Caki2 (cell line): ENCODE measurements around the gene SLC36A2. TPM values are rescaled to one million over a fixed set of nuclear protein-coding genes. Genes with fewer than 3 reads are reported as not detected.
"Not testable (repeated sequence)": the region's sequence is repeated elsewhere in the genome, so short reads cannot be mapped to it uniquely, and the experiment has no call there.

Experiments
- DNase-seq: peaks from one replicate; pipeline ENCODE4 v3.0.0-alpha.2; 2015; ENCODE audit warnings: low read depth
- in situ Hi-C: cut with HindIII; loops from 2 replicates; pipeline ENCODE4 v1.10.0; 2016; ENCODE audit warnings: low sequenced_read_pairs, low pct_unique_long_range_greater_than_20kb, mixed read lengths
- total RNA-seq: library from RNA; depleted of rRNA; stranded (reverse); fragments of >200 nt; shearing (Covaris generic); gene quantifications from 2 replicates; pipeline ENCODE4 v1.2.3, GENCODE V29; 2014; ENCODE audit warnings: low replicate concordance; rRNA removed

SLC36A2 gene
- not detected in 2 replicates for total RNA-seq

GRCh38 chr5:151347369-151347768 is at the start of gene SLC36A2:
Gene SLC36A2, minus strand, starts transcription at chr5:151347559. Its CDS starts 99 bp downstream, at chr5:151347460.
- in situ Hi-C loops: no loop called here
- no peak for DNase-seq

GRCh38 chr5:151388960-151389359 is 41.6 kb upstream of the SLC36A2 start:
- no peak for DNase-seq
- in situ Hi-C loops: no loop called here

GRCh38 chr5:151384106-151384505 is 36.7 kb upstream of the SLC36A2 start:
- in situ Hi-C loops: no loop called here
- no peak for DNase-seq

- in situ Hi-C loops: no loop called here
- DNase-seq: no peak
Observed at GRCh38 chr5:151383011-151383410, 35.7 kb upstream of the SLC36A2 start.

- no peak for DNase-seq
- in situ Hi-C loops: no loop called here
Observed at GRCh38 chr5:151382576-151382975, 35.2 kb upstream of the SLC36A2 start.

GRCh38 chr5:151381899-151382298 is 34.5 kb upstream of the SLC36A2 start:
- DNase-seq: no peak
- in situ Hi-C loops: no loop called here

GRCh38 chr5:151378616-151379015 is 31.3 kb upstream of the SLC36A2 start:
- DNase-seq: no peak
- in situ Hi-C loops: no loop called here

- in situ Hi-C loops: no loop called here
- DNase-seq: no peak
Observed at GRCh38 chr5:151374539-151374938, 27.2 kb upstream of the SLC36A2 start.

- in situ Hi-C loops, DNase-seq: not testable (repeated sequence)
Observed at GRCh38 chr5:151367038-151367437, 19.7 kb upstream of the SLC36A2 start.

GRCh38 chr5:151363673-151364072 is 16.3 kb upstream of the SLC36A2 start:
- in situ Hi-C loops: no loop called here
- DNase-seq: no peak

GRCh38 chr5:151362970-151363369 is 15.6 kb upstream of the SLC36A2 start:
- in situ Hi-C loops: no loop called here
- DNase-seq: no peak

- in situ Hi-C loops: no loop called here
- DNase-seq: no peak
Observed at GRCh38 chr5:151359391-151359790, 12.0 kb upstream of the SLC36A2 start.

- in situ Hi-C loops: no loop called here
- no peak for DNase-seq
Observed at GRCh38 chr5:151357792-151358191, 10.4 kb upstream of the SLC36A2 start.

GRCh38 chr5:151357097-151357496 is 9.7 kb upstream of the SLC36A2 start:
- in situ Hi-C loops: no loop called here
- DNase-seq: no peak

GRCh38 chr5:151351671-151352070 is 4.3 kb upstream of the SLC36A2 start:
- in situ Hi-C loops: no loop called here
- DNase-seq: no peak

GRCh38 chr5:151348789-151349188 is 1.4 kb upstream of the SLC36A2 start:
- no peak for DNase-seq
- in situ Hi-C loops: no loop called here

GRCh38 chr5:151345808-151346478 is 1.4 kb downstream of the SLC36A2 start:
- no peak for DNase-seq
- in situ Hi-C loops: no loop called here

GRCh38 chr5:151345187-151345807 is 2.1 kb downstream of the SLC36A2 start:
- in situ Hi-C loops: no loop called here
- DNase-seq: no peak

GRCh38 chr5:151344088-151344487 is 3.3 kb downstream of the SLC36A2 start:
- in situ Hi-C loops: no loop called here
- no peak for DNase-seq

GRCh38 chr5:151340004-151340403 is 7.4 kb downstream of the SLC36A2 start:
- in situ Hi-C loops: no loop called here

More at GRCh38 chr5:151340004-151340403, 7.4 kb downstream of the SLC36A2 start:
- no peak for DNase-seq
